Endothelial cell of umbilical vein (primary cell): ENCODE data around the gene DOCK1. TPM values are rescaled to one million over a fixed set of nuclear protein-coding genes. Genes with fewer than 3 reads are reported as not detected.

Experiments
- BruUV-seq: library from RNA; stranded (reverse); fragments of 400-500 nt; replicated peaks from 2 replicates; lab custom pipeline; 2021; lab: Mats Ljungman, UMichigan
- CTCF ChIA-PET: fragments of 300-600, 350-600 bp; sonication (Branson Sonifier 250); formaldehyde crosslinking; loops from one replicate; lab custom pipeline; 2021; ENCODE audit warnings: antibody characterized with exemption, inconsistent platforms; lab: Charles Lee
- POLR2A ChIA-PET: fragments of 300-600, 350-600 bp; sonication (Branson Sonifier 250); formaldehyde crosslinking; loops from one replicate; lab custom pipeline; 2021; ENCODE audit warnings: antibody characterized with exemption, inconsistent platforms; lab: Charles Lee
- DNase-seq: peaks from one replicate; pipeline ENCODE4 v3.0.0-alpha.2; 2011; ENCODE audit warnings: low read depth, low spot score
- FAIRE-seq: peaks from 2 replicates; lab custom pipeline; 2011; peaks lifted over from hg19 to GRCh38; lab: Jason Lieb, UNC
- H2AFZ ChIP-seq: 2 replicates; pipeline ENCODE4 v1.6.0; 2012; ENCODE audit warnings: low read depth, low read length, control low read depth, inconsistent platforms
- H3K27ac ChIP-seq: 2 replicates; pipeline ENCODE4 v1.5.1; 2011; ENCODE audit warnings: low read depth, mild to moderate bottlenecking, control low read depth, low read length, moderate library complexity; ENCODE audit not compliant: insufficient read depth
- H3K27me3 ChIP-seq, 2 experiments: 2 replicates each; pipeline versions ENCODE4 v1.6.0 to v1.6.1; 2011; ENCODE audit warnings: low read length in 2 of 2, mixed read lengths in 1 of 2; ENCODE audit not compliant: control insufficient read depth in 2 of 2, insufficient read depth in 2 of 2
- H3K36me3 ChIP-seq, 2 experiments: 2 replicates in 1 of 2; 3 replicates in 1 of 2; pipeline ENCODE4 v1.5.1; 2011; ENCODE audit warnings: low read length in 2 of 2, mild to moderate bottlenecking in 1 of 2, moderate library complexity in 1 of 2; ENCODE audit not compliant: control insufficient read depth in 2 of 2, insufficient read depth in 2 of 2; ENCODE audit errors: extremely low read depth in 1 of 2
- H3K4me1 ChIP-seq: 3 replicates; pipeline ENCODE4 v1.5.1; 2011; ENCODE audit warnings: mild to moderate bottlenecking, low read length; ENCODE audit not compliant: control insufficient read depth, insufficient read depth; ENCODE audit errors: extremely low read depth
- H3K4me2 ChIP-seq: 2 replicates; pipeline ENCODE4 v1.6.1; 2011; ENCODE audit warnings: low read length, control low read depth, mixed read lengths; ENCODE audit not compliant: insufficient read depth
- H3K4me3 ChIP-seq, 3 experiments: fragments of 200-600 bp in 1 of 3; sonication (generic), shearing (Covaris generic) in 1 of 3; replicated peaks in 1 of 3; 2 replicates each; pipeline ENCODE4 v1.5.1; 2011 to 2016; ENCODE audit warnings: control low read depth in 3 of 3, low read length in 3 of 3, mild to moderate bottlenecking in 2 of 3, inconsistent platforms in 1 of 3, low read depth in 1 of 3, moderate library complexity in 1 of 3; ENCODE audit not compliant: insufficient read depth in 1 of 3
- H3K79me2 ChIP-seq: 2 replicates; pipeline ENCODE4 v1.6.0; 2012; ENCODE audit warnings: low read length, inconsistent platforms; ENCODE audit not compliant: control insufficient read depth, insufficient read depth
- H3K9ac ChIP-seq: replicated peaks from 2 replicates; pipeline ENCODE3; 2011; ENCODE audit warnings: low read length, control low read depth; ENCODE audit not compliant: insufficient read depth; ENCODE audit errors: extremely low read depth
- H3K9me1 ChIP-seq: replicated peaks from 3 replicates; pipeline ENCODE4 v1.6.0; 2011; ENCODE audit warnings: mild to moderate bottlenecking, low read length; ENCODE audit not compliant: control insufficient read depth, insufficient read depth; ENCODE audit errors: extremely low read depth
- H3K9me3 ChIP-seq: replicated peaks from 2 replicates; pipeline ENCODE4 v1.5.1; 2012; ENCODE audit warnings: low read length, inconsistent platforms; ENCODE audit not compliant: control insufficient read depth, insufficient read depth
- H4K20me1 ChIP-seq: replicated peaks from 2 replicates; pipeline ENCODE3; 2011; ENCODE audit warnings: mild to moderate bottlenecking, low read length; ENCODE audit not compliant: control insufficient read depth, insufficient read depth; ENCODE audit errors: extremely low read depth
- EZH2 ChIP-seq: IDR thresholded peaks from 2 replicates; pipeline ENCODE4 v1.6.1; 2012; ENCODE audit warnings: borderline replicate concordance, low read depth, mild to moderate bottlenecking, moderate library complexity, low read length, inconsistent platforms; ENCODE audit not compliant: severe bottlenecking
- FOS ChIP-seq: IDR thresholded peaks from 2 replicates; pipeline ENCODE4 v1.6.1; 2011; ENCODE audit warnings: mild to moderate bottlenecking, low read length, moderate library complexity, borderline replicate concordance; ENCODE audit not compliant: insufficient read depth
- GATA2 ChIP-seq: IDR thresholded peaks from 2 replicates; pipeline ENCODE4 v1.7.0; 2011; ENCODE audit warnings: low read depth, mild to moderate bottlenecking, moderate library complexity, mixed read lengths, low read length; ENCODE audit not compliant: insufficient read length, insufficient read depth
- JUN ChIP-seq: IDR thresholded peaks from 2 replicates; pipeline ENCODE4 v1.6.1; 2011; ENCODE audit warnings: borderline replicate concordance, low read depth; ENCODE audit not compliant: insufficient read length, insufficient read depth
- POLR2A ChIP-seq: IDR thresholded peaks from 2 replicates; pipeline ENCODE4 v1.6.1; 2012; ENCODE audit warnings: low read depth, mild to moderate bottlenecking, control low read depth, low read length
- dilution Hi-C: fragments of 300-500 bp; cut with MboI; formaldehyde crosslinking; loops from one replicate; pipeline ENCODE4 v1.15.0; 2019; ENCODE audit warnings: low sequenced_read_pairs; ENCODE audit not compliant: extremely low pct_ligation_motif_present
- intact Hi-C: fragments of 100-400 bp; cut with micrococcal nuclease; formaldehyde crosslinking; loops from one replicate; pipeline ENCODE4 v1.10.0; 2022
- polyA plus RNA-seq, 4 experiments: library from polyadenylated mRNA; depleted of rRNA in 3 of 4; stranded (reverse) in 3 of 4; unstranded in 1 of 4; fragments of >200 nt; gene quantifications; 2 replicates each; pipeline versions ENCODE4 v1.2.1 to v1.2.3, GENCODE V29; 2011 to 2012; ENCODE audit warnings: missing spikeins in 1 of 4
- total RNA-seq: library from RNA; stranded (reverse); gene quantifications from 2 replicates; pipeline ENCODE4 v1.2.3, GENCODE V29; 2021

DOCK1 gene
- total and polyA plus RNA-seq, 2 donors (not counting 3 experiments of a cell fraction or from before 2014, with no cell fraction given) = 22.5 to 83.1 TPM

- intact Hi-C loops (no loop called here), dilution Hi-C loops (no loop called here)
- peaks cover 2 to 32% of the 10 kb centered on the region in 2 experiments for H3K36me3 ChIP-seq
- no peaks in the 10 kb centered on the region for H3K9me3 ChIP-seq
- no peak overlapping the region for H3K27ac ChIP-seq
- TF ChIP-seq GATA2 = no peak
- TF ChIP-seq FOS = no peak
- no peak for TF ChIP-seq POLR2A
- TF ChIP-seq JUN = no peak
- no peak for TF ChIP-seq EZH2
- no peak overlapping the region for H3K4me3 ChIP-seq
- H3K27me3 ChIP-seq = no peaks in the 10 kb centered on the region
- no peaks in the 10 kb centered on the region for H4K20me1 ChIP-seq
- H3K9ac ChIP-seq = no peak overlapping the region
- FAIRE-seq (no peak), DNase-seq (no peak)
- POLR2A ChIA-PET = no interaction called here
- CTCF ChIA-PET = interaction anchor here (1.0 kb wide), 1 partner anchor 9 kb away, joined by 4 read pairs; no protein-coding TSS in a partner anchor
- no peaks in the 10 kb centered on the region for H3K9me1 ChIP-seq
- no peak overlapping the region for H2AFZ ChIP-seq
- H3K4me1 ChIP-seq = no peaks in the 10 kb centered on the region
- no TSS peak for BruUV-seq
- no peak overlapping the region for H3K4me2 ChIP-seq
- H3K79me2 ChIP-seq = no peaks in the 10 kb centered on the region
Observed at GRCh38 chr10:127424594-127425264, 519.5 kb downstream of the DOCK1 start.

GRCh38 chr10:127426746-127427145 lies 521.5 kb downstream of the DOCK1 start:
- no TSS peak for BruUV-seq
- ChIA-PET POLR2A (no interaction called here), CTCF (no interaction called here)
- FAIRE-seq (no peak), DNase-seq (no peak)
- Histone ChIP-seq H3K4me2 (no peak overlapping the region), H3K9ac (no peak overlapping the region), H3K36me3 (peaks cover 2 to 27% of the 10 kb centered on the region in 2 experiments), H4K20me1 (no peaks in the 10 kb centered on the region), H3K4me1 (no peaks in the 10 kb centered on the region), H3K27me3 (no peaks in the 10 kb centered on the region), H2AFZ (no peak overlapping the region), H3K9me1 (no peaks in the 10 kb centered on the region), H3K9me3 (no peaks in the 10 kb centered on the region), H3K4me3 (no peak overlapping the region), H3K27ac (no peak overlapping the region), H3K79me2 (no peaks in the 10 kb centered on the region)
- dilution Hi-C loops = no loop called here
- intact Hi-C loops = no loop called here
- TF ChIP-seq GATA2 (no peak), EZH2 (no peak)
